Measurements from ENCODE around the gene E2F6. TPM values are rescaled to one million over a fixed set of nuclear protein-coding genes. Genes with fewer than 3 reads are reported as not detected.
A peak's percentile ranks its signal among the peaks of the same experiment; 100 is the strongest.
"Not testable (repeated sequence)": the region's sequence is repeated elsewhere in the genome, so short reads cannot be mapped to it uniquely, and the experiment has no call there.

E2F6 gene
- total RNA-seq, 1 donor from 2014 or later = 22.9 TPM

DNA sequence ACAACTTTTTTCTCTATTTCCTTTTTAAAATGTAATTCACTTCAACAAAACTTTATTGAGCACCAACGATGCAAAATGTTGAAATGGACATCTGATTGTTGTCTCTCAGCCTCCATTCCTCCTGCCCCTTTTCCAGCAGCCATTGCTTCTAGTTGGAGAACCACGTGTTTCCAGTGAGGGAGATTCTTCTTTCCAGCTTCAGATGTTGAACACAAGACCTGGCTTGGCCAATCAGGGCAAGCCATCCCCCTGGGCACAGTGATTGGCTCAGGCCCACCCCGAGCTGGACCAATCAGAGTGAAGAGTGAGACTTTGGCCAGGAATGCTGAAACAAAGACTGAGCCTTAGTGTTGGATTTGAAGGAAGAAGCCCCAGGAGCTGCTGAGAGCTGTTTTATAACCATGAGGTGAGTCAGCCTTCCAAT, 59.0 kb downstream of the E2F6 start:
- peaks cover 6% of the 10 kb centered on the region for H3K4me1 Mint-ChIP-seq (ENCODE audit: low read depth)
- DNase-seq (ENCODE audit: low spot score, unreplicated experiment) = no peak
- peak overlapping the region; percentile 12 for H3K27ac Mint-ChIP-seq
- no peaks in the 10 kb centered on the region for H3K9me3 Mint-ChIP-seq (ENCODE audit: low read depth)
- no peaks in the 10 kb centered on the region for H3K36me3 Mint-ChIP-seq (ENCODE audit: insufficient read depth)
- H3K27me3 Mint-ChIP-seq = no peaks in the 10 kb centered on the region
- TF ChIP-seq, protein P1, sequence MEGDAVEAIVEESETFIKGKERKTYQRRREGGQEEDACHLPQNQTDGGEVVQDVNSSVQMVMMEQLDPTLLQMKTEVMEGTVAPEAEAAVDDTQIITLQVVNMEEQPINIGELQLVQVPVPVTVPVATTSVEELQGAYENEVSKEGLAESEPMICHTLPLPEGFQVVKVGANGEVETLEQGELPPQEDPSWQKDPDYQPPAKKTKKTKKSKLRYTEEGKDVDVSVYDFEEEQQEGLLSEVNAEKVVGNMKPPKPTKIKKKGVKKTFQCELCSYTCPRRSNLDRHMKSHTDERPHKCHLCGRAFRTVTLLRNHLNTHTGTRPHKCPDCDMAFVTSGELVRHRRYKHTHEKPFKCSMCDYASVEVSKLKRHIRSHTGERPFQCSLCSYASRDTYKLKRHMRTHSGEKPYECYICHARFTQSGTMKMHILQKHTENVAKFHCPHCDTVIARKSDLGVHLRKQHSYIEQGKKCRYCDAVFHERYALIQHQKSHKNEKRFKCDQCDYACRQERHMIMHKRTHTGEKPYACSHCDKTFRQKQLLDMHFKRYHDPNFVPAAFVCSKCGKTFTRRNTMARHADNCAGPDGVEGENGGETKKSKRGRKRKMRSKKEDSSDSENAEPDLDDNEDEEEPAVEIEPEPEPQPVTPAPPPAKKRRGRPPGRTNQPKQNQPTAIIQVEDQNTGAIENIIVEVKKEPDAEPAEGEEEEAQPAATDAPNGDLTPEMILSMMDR (IDR thresholded peaks at IDR 0.05; ENCODE audit: unreplicated experiment) = no peak
- H3K4me3 Mint-ChIP-seq (ENCODE audit: low read depth) = no peak overlapping the region

DNA sequence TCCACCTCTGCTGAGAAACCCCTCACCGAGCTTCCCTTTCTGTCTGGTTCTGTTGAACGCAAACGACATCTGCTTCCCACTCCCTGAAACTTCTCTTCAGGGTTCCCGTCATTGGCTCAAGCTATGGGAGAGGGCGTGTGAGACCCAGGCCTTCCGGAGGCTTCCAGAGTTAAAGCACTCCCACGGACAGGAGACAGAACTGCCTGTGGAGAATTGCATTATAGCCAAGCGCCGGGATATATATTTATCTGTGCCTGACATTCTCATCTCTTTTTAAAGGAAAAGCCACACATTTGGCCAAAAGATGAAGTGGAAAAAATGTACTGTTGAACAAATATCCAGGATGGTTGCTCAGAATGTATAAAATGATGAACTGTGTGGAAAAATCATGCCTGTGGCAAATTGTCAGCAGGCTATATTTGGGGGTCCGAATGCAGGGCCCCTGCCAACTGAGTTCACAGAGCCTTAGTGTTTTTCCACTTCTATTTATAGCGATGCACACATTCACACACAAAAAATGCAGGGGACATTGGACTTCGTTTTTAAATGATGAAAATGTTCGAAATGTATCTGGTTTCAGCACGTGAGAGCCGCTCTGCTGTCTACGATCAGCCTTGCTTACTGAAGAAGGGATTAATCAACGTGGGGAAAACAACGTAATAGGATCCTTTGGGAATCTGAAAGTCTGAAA, 59.5 kb downstream of the E2F6 start:
- Mint-ChIP-seq H3K27me3 (no peaks in the 10 kb centered on the region), H3K4me1 (ENCODE audit: low read depth) (peaks cover 5% of the 10 kb centered on the region), H3K27ac (no peak overlapping the region), H3K4me3 (ENCODE audit: low read depth) (no peak overlapping the region), H3K9me3 (ENCODE audit: low read depth) (no peaks in the 10 kb centered on the region), H3K36me3 (ENCODE audit: insufficient read depth) (no peaks in the 10 kb centered on the region)
- TF ChIP-seq, protein P1 (IDR thresholded peaks at IDR 0.05; ENCODE audit: unreplicated experiment) = no peak
- no peak for DNase-seq (ENCODE audit: low spot score, unreplicated experiment)

DNA sequence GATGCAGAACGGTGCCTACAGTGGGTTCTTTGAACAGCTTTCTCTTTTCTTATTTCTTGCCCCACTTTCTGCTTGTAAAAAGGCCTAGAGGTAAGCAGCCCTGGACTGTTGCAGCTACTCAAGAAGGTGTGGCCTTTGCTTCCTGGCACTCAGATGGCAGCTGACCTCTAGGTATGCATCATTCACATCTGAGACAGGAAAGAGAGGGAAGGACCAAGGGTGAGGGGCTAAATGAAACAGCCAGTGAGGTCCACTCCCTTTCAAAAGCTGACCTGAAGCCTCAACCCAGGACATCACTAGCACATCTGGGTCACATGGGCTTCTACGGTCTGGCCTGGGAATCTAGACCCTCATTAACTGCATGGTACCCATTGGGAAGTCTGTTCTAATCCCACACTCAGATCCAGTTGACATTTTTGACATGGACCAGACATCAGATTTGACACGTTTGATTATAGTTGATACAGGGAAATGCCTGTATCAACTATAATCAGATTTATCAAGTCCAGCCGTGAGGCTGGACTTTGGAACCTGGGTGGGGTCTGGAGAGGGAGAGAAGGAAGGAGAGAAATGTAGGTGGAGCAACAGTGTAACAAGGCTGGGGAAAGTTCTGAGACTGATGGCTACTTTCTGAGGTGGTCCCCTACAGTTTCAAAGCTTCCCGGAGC, 60.2 kb downstream of the E2F6 start:
- H3K27me3 Mint-ChIP-seq = no peaks in the 10 kb centered on the region
- H3K36me3 Mint-ChIP-seq (ENCODE audit: insufficient read depth) = no peaks in the 10 kb centered on the region
- DNase-seq (ENCODE audit: low spot score, unreplicated experiment) = no peak
- H3K4me1 Mint-ChIP-seq (ENCODE audit: low read depth) = peaks cover 5% of the 10 kb centered on the region
- no peak overlapping the region for H3K27ac Mint-ChIP-seq
- TF ChIP-seq, protein P1 (IDR thresholded peaks at IDR 0.05; ENCODE audit: unreplicated experiment) = no peak
- H3K4me3 Mint-ChIP-seq (ENCODE audit: low read depth) = no peak overlapping the region
- H3K9me3 Mint-ChIP-seq (ENCODE audit: low read depth) = no peaks in the 10 kb centered on the region

DNA sequence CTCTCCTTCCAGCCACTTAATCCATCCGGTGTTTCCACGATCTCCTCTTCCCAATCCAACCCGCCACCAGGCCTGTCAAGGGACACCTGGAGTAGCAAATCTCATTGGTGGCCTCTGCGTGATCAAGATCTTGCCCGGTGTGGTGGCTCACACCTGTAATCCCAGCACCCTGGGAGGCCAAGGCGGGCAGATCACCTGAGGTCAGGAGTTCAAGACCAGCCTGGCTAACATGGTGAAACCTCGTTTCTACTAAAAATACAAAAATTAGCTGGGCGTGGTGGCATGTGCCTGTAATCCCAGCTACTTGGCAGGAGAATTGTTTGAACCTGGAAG, 60.9 kb downstream of the E2F6 start:
- not testable (repeated sequence) for H3K4me1 Mint-ChIP-seq (ENCODE audit: low read depth); DNase-seq (ENCODE audit: low spot score, unreplicated experiment); H3K9me3 Mint-ChIP-seq (ENCODE audit: low read depth); H3K27ac Mint-ChIP-seq; H3K27me3 Mint-ChIP-seq; H3K4me3 Mint-ChIP-seq (ENCODE audit: low read depth); H3K36me3 Mint-ChIP-seq (ENCODE audit: insufficient read depth)

DNA sequence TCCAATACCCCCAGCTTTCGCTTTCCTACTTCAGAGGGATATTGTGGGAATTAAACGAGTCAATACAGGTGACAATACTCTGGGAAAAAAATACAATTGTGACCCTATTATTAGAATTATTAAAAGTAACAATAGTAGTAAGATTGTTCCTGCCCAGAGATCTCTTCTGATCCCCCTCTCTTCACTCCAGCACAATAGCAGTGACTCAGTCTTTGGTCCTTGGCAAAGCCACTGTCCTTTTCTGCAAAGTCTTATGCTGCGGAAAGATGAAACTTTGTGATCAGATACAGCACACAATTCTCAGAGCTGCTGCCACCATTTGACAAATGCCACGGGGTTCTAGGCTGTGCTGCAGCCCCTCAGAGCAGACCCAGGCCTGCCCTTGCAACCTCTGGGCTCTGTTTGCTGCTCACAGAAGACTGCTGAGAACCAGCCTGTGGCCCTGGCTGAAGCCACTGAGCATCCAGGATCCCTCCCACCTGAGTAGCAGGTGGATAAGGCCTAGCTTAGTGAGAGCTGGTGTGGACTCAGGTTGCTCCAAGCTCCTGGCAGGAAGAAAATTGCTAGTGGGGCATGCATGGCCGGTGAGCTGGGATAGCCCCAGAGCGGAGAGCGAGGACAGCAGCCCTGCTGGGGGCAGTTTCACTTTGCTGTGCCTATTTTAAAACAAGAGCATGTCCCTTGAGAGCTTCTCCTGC, 61.4 kb downstream of the E2F6 start:
- Mint-ChIP-seq H3K4me1 (ENCODE audit: low read depth) (peaks cover 5% of the 10 kb centered on the region), H3K27me3 (peaks cover 1% of the 10 kb centered on the region), H3K27ac (no peak overlapping the region), H3K4me3 (ENCODE audit: low read depth) (no peak overlapping the region), H3K36me3 (ENCODE audit: insufficient read depth) (no peaks in the 10 kb centered on the region), H3K9me3 (ENCODE audit: low read depth) (no peaks in the 10 kb centered on the region)
- TF ChIP-seq, protein P1 (IDR thresholded peaks at IDR 0.05; ENCODE audit: unreplicated experiment) = no peak
- DNase-seq (ENCODE audit: low spot score, unreplicated experiment) = no peak

All from progenitor cell of endocrine pancreas (in vitro differentiated cells).